PC-9 (cell line): ENCODE results near the gene RALGAPA2. TPM values are rescaled to one million over a fixed set of nuclear protein-coding genes. Genes with fewer than 3 reads are reported as not detected.
A peak's percentile ranks its signal among the peaks of the same experiment; 100 is the strongest.

ENCODE experiments used
- BruUV-seq: library from RNA; stranded (reverse); fragments of 400-500 nt; replicated peaks from 2 replicates; lab custom pipeline; 2021; lab: Mats Ljungman, UMichigan
- CTCF ChIA-PET: fragments of 300-600 bp; sonication (Branson Sonifier 250); formaldehyde crosslinking; loops from one replicate; lab custom pipeline; 2022; ENCODE audit warnings: antibody characterized with exemption; lab: Charles Lee
- POLR2A ChIA-PET: fragments of 300-600 bp; sonication (Branson Sonifier 250); formaldehyde crosslinking; loops from one replicate; lab custom pipeline; 2022; ENCODE audit warnings: antibody characterized with exemption; ENCODE audit not compliant: unreplicated experiment; lab: Charles Lee
- DNase-seq, 2 experiments: peaks; one replicate each; pipeline versions ENCODE4 v3.0.0 to v3.0.0-alpha.2; 2015 to 2022; ENCODE audit warnings: mixed read lengths in 1 of 2
- H2AFZ ChIP-seq: fragments of 200-600 bp; sonication (generic); 2 replicates; pipeline ENCODE4 v1.8.1; 2017; ENCODE audit warnings: antibody characterized with exemption
- H3F3A ChIP-seq: fragments of 200-600 bp; sonication (generic); 2 replicates; pipeline ENCODE4 v1.8.1; 2017; ENCODE audit warnings: antibody characterized with exemption, mild to moderate bottlenecking, low read depth; ENCODE audit not compliant: insufficient read depth
- H3K27ac ChIP-seq: fragments of 200-600 bp; sonication (generic); 2 replicates; pipeline ENCODE4 v1.6.1; 2016; ENCODE audit warnings: mixed run types
- H3K27me3 ChIP-seq: fragments of 200-600 bp; sonication (generic); 2 replicates; pipeline ENCODE4 v1.6.1; 2016; ENCODE audit warnings: low read depth, mixed run types; ENCODE audit not compliant: insufficient read depth
- H3K36me3 ChIP-seq: fragments of 200-600 bp; sonication (generic); 2 replicates; pipeline ENCODE4 v1.6.1; 2016; ENCODE audit warnings: low read depth, mixed run types
- H3K4me1 ChIP-seq: fragments of 200-600 bp; sonication (generic); replicated peaks from 2 replicates; pipeline ENCODE4 v1.6.1; 2016; ENCODE audit warnings: mixed run types; ENCODE audit not compliant: insufficient read depth
- H3K4me2 ChIP-seq: fragments of 200-600 bp; sonication (generic); 2 replicates; pipeline ENCODE4 v1.6.1; 2017; ENCODE audit warnings: mixed run types
- H3K4me3 ChIP-seq: fragments of 200-600 bp; sonication (generic); 2 replicates; pipeline ENCODE4 v1.6.1; 2016; ENCODE audit warnings: mixed run types
- H3K79me2 ChIP-seq: fragments of 200-600 bp; sonication (generic); 2 replicates; pipeline ENCODE4 v1.6.1; 2017; ENCODE audit warnings: low read depth, mixed run types
- H3K9me2 ChIP-seq: fragments of 200-600 bp; sonication (generic); 2 replicates; pipeline ENCODE4 v1.8.1; 2017; ENCODE audit warnings: mild to moderate bottlenecking; ENCODE audit not compliant: insufficient read depth
- H3K9me3 ChIP-seq: fragments of 200-600 bp; sonication (generic); 2 replicates; pipeline ENCODE4 v1.8.1; 2016; ENCODE audit warnings: low read depth; ENCODE audit not compliant: insufficient read depth
- H4K20me1 ChIP-seq: fragments of 200-600 bp; sonication (generic); 2 replicates; pipeline ENCODE4 v1.8.1; 2017; ENCODE audit not compliant: insufficient read depth
- CTCF ChIP-seq: fragments of 200-600 bp; sonication (generic); conservative IDR thresholded peaks from 2 replicates; pipeline ENCODE4 v1.6.1; 2017; ENCODE audit warnings: mixed run types, antibody characterized with exemption, mild to moderate bottlenecking, moderate library complexity
- EZH2 ChIP-seq: fragments of 200-600 bp; sonication (generic); IDR thresholded peaks from 2 replicates; pipeline ENCODE4 v1.8.0; 2017; ENCODE audit warnings: antibody characterized with exemption, low read depth
- intact Hi-C: fragments of 100-400 bp; cut with micrococcal nuclease; formaldehyde crosslinking; loops from one replicate; pipeline ENCODE4 v1.10.0; 2022; ENCODE audit not compliant: unreplicated experiment
- total RNA-seq: library from RNA; stranded (reverse); gene quantifications from 2 replicates; pipeline ENCODE4 v1.2.3, GENCODE V29; 2021

RALGAPA2 gene
- total RNA-seq, 1 experiment from 2014 or later: 28.7 TPM

DNA sequence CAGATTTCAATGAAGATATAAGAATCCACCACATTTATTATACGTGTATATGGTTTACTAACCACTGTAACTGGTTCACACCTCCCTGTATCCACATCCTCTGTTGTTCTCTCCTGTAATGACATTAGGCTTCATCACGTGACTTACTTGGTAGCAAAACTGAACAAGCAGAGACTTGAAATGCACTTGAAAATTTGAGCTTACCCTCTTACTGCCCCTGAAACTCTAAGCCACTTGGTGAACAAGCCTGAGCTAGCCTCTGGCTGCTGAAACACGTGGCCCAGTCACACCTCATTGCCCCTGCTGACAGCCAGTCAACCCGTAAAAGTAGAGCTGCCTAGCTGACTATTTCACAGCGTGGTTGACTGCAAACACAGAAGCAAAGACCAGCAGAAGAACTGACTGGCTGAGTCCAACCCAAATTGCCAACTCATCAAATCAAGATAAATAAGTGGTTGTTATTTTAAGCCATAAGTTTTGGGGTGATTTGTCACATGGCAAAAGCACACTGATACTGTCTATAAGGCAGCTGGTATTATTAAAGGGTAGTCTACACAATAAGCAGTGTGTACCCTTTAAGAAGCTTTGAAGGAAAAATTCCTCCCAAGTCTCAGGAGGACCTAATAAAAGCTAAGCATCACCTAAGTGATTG is 109.0 kb downstream of the RALGAPA2 start:
- Histone ChIP-seq H3K27ac (no peak overlapping the region), H3K27me3 (no peaks in the 10 kb centered on the region), H3F3A (no peaks in the 10 kb centered on the region), H3K4me1 (no peaks in the 10 kb centered on the region), H3K36me3 (no peaks in the 10 kb centered on the region), H3K9me2 (no peaks in the 10 kb centered on the region; the same call in 1 of the 2 replicates), H2AFZ (no peak overlapping the region), H3K4me3 (no peak overlapping the region), H3K9me3 (no peaks in the 10 kb centered on the region), H3K4me2 (no peak overlapping the region), H4K20me1 (no peaks in the 10 kb centered on the region), H3K79me2 (no peaks in the 10 kb centered on the region)
- TF ChIP-seq CTCF: no peak
- TF ChIP-seq EZH2: no peak
- no peak for DNase-seq
- ChIA-PET CTCF (no interaction called here), POLR2A (no interaction called here)
- intact Hi-C loops: no loop called here
- no TSS peak for BruUV-seq

- Histone ChIP-seq H3K4me2 (no peak overlapping the region), H3K4me3 (no peak overlapping the region), H3K79me2 (no peaks in the 10 kb centered on the region), H3K27me3 (no peaks in the 10 kb centered on the region), H3K9me2 (no peaks in the 10 kb centered on the region), H3K36me3 (no peaks in the 10 kb centered on the region), H3F3A (no peaks in the 10 kb centered on the region), H3K27ac (no peak overlapping the region), H2AFZ (no peak overlapping the region), H3K4me1 (no peaks in the 10 kb centered on the region), H3K9me3 (no peaks in the 10 kb centered on the region), H4K20me1 (no peaks in the 10 kb centered on the region)
- intact Hi-C loops: no loop called here
- no peak for TF ChIP-seq CTCF
- TF ChIP-seq EZH2: no peak
- POLR2A ChIA-PET: no interaction called here
- DNase-seq: no peak
- BruUV-seq: no TSS peak
- CTCF ChIA-PET: no interaction called here
Observed at GRCh38 chr20:20597966-20598365, 114.5 kb downstream of the RALGAPA2 start.

DNA sequence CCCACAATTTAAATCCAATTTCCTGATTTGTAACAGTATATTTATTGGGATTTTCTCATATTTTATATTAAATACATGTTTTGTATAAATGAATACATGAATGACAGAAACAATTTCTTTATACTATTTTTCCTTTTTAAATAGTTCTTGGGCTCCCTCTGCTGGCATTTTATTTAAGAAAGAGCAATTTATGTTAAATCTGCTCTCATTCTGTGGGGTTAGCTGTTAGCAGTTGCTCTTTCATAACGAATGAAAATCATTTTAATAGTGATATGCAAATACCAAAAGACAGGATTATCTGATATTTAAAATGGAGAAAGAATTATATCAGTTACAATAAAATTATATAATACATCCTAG is 118.3 kb downstream of the RALGAPA2 start:
- ChIA-PET POLR2A (no interaction called here), CTCF (interaction anchor here (1.5 kb wide), 1 partner anchor 511 kb away, joined by 5 read pairs; no protein-coding TSS in a partner anchor)
- no peaks in the 10 kb centered on the region for H4K20me1 ChIP-seq
- no peak overlapping the region for H3K4me3 ChIP-seq
- no peaks in the 10 kb centered on the region for H3K9me3 ChIP-seq
- no peak overlapping the region for H3K27ac ChIP-seq
- TF ChIP-seq CTCF: peak; percentile 27
- TF ChIP-seq EZH2: no peak
- H3F3A ChIP-seq: no peaks in the 10 kb centered on the region
- intact Hi-C loops: no loop called here
- no peaks in the 10 kb centered on the region for H3K79me2 ChIP-seq
- H3K9me2 ChIP-seq: no peaks in the 10 kb centered on the region
- H3K4me2 ChIP-seq: no peak overlapping the region
- no peaks in the 10 kb centered on the region for H3K36me3 ChIP-seq
- H3K4me1 ChIP-seq: no peaks in the 10 kb centered on the region
- no TSS peak for BruUV-seq
- no peak for DNase-seq
- no peaks in the 10 kb centered on the region for H3K27me3 ChIP-seq
- no peak overlapping the region for H2AFZ ChIP-seq
